Testis (tissue), 2 donors: ENCODE results near the gene KRT36.

Experiments used
- POLR2A ChIP-seq: fragments of 450-650 bp; IDR thresholded peaks from one replicate; pipeline ENCODE4 v1.6.1; 2017; ENCODE audit warnings: antibody characterized with exemption, mild to moderate bottlenecking, moderate library complexity
- TF ChIP-seq, protein P1 (sequence below), 3 experiments: fragments of 450-650 bp in 2 of 3; fragments of 200-600 bp in 1 of 3; sonication (generic) in 1 of 3; IDR thresholded peaks; one replicate each; pipeline ENCODE4 v1.5.1; 2016 to 2019; ENCODE audit warnings: antibody characterized with exemption in 3 of 3, mild to moderate bottlenecking in 2 of 3, moderate library complexity in 1 of 3

DNA sequence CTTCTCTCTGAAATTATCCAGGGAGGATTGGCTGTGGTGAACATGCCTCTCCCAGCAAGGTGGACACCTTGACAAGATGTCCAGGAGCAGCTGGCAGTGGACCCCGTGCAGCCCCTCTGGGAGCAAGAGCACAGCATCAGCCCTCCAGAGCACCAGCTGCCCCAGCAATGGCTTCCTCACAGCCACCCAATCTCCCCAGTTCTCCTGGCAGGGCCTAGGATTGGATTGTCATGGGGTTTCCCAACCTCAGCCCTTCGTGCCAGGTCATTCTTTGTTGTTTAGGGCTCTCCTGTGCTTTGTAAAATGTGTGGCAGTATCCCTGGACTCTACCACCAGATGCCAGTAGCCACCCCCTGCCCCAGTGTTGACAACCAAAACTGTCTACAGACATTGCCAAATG is 1.8 kb upstream of the KRT36 start:
- TF ChIP-seq, protein P1, sequence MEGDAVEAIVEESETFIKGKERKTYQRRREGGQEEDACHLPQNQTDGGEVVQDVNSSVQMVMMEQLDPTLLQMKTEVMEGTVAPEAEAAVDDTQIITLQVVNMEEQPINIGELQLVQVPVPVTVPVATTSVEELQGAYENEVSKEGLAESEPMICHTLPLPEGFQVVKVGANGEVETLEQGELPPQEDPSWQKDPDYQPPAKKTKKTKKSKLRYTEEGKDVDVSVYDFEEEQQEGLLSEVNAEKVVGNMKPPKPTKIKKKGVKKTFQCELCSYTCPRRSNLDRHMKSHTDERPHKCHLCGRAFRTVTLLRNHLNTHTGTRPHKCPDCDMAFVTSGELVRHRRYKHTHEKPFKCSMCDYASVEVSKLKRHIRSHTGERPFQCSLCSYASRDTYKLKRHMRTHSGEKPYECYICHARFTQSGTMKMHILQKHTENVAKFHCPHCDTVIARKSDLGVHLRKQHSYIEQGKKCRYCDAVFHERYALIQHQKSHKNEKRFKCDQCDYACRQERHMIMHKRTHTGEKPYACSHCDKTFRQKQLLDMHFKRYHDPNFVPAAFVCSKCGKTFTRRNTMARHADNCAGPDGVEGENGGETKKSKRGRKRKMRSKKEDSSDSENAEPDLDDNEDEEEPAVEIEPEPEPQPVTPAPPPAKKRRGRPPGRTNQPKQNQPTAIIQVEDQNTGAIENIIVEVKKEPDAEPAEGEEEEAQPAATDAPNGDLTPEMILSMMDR (IDR thresholded peaks at IDR 0.05): no peak
- no peak for TF ChIP-seq POLR2A
